Tongue (tissue), 2 donors: ENCODE results near the gene MTMR3. TPM values are rescaled to one million over a fixed set of nuclear protein-coding genes. Genes with fewer than 3 reads are reported as not detected.
"Not testable (repeated sequence)": the region's sequence is repeated elsewhere in the genome, so short reads cannot be mapped to it uniquely, and the experiment has no call there.

Source experiments
- DNase-seq: peaks from one replicate; pipeline ENCODE4 v3.0.0-alpha.2; 2015
- total RNA-seq: library from RNA; depleted of rRNA; stranded (reverse); fragments of >200 nt; gene quantifications from one replicate; pipeline ENCODE4 v1.2.3, GENCODE V29; 2014

MTMR3 gene
- 68.2 TPM for total RNA-seq

DNA sequence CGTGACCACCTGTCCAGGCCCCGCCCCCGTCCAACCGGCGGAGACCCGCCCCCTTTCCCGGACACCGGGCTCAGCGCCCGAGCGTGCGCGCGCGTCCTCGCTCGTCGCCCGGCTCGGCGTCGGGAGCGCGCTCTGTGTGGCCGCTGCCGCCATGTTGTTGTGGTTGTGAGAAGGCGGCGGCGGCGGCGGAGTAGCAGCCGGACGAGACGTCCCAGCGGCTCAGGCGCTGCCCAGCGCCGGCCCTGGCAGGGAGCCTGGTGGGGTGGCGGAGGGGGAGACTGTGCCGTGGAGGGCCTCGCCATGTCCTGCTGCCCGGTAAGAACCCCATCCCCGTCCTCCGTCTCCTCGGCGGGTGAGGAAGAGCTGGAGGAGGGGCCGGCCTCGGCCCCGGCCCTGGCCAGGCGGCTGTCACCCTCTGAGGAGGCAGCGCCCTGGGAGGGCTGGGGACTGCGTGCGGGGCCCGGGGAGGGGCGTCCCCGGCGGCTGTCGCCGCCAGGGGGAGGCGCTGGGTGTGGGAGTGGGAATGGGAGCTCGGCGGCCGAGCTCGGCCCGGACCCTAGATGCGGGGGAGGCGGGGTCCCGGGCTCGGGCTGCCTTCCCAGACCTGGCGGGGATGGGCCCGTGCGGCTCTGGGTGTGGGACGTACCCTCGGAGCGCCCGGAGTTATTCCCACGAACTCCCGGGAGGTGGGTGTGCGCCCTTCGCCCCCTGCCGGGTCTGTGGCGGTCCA is at the start of gene MTMR3:
Gene MTMR3 (plus strand): TSS at position 130 of the 730 bp plus-strand sequence. CDS start 87,886 bp downstream, outside the sequence.
- peak; percentile 96 for DNase-seq

DNA sequence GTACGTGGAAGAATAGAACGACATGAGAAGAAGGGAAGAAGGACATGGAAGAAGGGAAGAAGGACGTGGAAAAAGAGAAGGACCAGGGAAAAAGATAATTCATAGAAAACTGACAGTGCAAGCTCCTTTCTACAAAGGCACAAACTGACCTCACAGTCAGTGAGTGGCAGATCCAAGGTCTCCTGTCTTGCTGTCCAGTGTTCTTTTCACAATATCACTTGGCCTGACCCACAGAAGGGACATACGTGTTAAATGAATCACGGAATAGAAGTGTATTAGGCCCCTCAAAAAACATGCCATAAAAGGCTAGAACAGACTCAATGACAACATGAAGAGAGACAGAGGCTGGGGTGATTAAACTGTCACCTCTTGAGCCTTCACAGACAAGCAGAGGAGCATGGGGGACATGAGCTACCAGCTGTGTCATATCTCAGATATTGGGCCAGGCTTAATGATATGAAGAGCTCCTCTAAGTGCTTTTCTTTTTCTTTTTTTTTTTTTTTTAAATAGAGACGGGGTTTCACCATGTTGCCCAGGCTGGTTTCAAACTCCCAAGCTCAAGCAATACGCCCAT is 49.5 kb upstream of the MTMR3 start:
- no peak for DNase-seq

DNA sequence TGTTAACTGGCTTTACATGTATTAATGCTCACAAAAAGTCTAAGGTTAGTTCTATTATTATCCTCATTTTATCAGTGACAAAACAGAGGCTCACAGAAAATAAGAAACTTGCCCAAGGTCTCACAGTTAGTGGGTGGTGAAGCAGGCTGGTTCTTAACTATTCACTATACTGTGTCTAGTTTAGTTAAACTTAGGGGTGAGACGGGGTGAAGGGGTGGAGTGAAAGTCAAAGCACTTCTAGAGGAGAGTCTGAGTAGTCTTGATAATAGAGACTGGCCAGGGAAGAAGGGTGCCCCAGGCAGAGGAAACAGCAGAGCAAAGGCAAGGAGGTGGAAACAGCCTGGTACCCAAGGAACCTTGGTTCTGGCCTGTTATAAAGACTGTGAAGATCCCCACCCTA is 48.9 kb upstream of the MTMR3 start:
- DNase-seq: no peak

DNA sequence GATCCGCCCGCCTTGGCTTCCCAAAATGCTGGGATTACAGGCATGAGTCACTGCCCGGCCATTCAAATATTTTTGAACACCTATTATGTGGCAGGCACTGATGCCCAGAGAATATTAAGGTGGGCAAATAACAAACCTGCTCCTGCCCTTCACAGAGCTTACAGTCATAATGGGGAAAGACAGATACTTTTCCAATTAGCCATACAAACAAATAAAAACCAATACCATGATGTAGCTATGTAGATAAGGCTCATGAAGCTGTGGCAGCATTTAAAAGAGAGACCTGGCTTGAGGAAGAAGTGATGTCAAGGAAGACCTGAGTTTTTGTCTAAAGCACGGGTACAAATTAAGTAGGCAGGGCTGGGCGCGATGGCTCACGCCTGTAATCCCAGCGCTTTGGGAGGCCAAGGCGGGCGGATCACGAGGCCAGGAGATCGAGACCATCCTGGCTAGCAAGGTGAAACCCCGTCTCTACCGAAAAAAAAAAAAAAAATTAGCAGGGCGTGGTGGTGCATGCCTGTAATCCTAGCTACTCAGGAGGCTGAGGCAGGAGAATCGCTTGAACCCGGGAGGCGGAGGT is 46.1 kb upstream of the MTMR3 start:
- not testable (repeated sequence) for DNase-seq

DNA sequence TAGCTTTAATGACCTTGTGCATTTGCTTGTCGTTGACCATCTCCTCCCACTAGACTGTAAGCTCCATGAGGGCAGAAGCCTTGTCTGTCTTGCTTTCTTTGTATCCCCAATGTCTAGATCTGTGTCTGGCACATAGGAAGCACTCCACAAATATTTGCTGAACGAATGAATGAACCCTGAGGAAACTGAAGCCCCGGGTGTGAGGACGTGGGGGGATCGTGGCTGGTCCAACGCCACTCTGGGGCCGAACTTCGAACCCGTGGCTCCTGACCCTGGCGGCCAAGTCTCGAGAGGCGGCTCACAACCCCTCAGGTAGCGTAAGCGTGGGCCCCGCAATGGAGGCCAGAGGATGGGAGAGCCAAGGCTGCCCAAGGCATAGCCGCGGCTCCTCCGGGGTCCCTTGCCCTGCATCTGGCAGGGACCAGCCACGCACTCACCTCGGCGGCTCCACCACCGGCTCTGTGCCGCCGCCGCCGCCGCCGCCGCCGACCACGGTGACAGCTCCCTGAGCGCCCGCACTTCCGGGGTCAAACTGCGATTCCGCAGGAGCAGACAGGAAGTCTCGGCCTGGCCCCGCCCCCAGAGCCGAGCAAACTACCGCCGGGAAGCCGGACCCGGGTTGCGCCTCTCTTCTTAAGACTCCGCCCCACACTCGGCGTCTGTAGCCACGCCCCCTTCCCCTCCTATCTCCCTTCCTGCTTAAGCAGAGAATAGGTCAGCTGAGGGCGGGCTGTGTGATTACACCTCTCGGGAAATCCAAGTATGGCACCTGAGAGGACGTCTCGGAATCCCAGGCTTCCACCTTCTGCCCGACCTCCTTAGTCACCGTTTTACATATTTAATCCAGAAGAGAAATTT is 45.0 kb upstream of the MTMR3 start, which contains the start of gene ASCC2:
Gene ASCC2 (minus strand): TSS at position 534 of the 858 bp plus-strand sequence. CDS start 5,949 bp downstream, outside the sequence.
- DNase-seq: peak; percentile 99

DNA sequence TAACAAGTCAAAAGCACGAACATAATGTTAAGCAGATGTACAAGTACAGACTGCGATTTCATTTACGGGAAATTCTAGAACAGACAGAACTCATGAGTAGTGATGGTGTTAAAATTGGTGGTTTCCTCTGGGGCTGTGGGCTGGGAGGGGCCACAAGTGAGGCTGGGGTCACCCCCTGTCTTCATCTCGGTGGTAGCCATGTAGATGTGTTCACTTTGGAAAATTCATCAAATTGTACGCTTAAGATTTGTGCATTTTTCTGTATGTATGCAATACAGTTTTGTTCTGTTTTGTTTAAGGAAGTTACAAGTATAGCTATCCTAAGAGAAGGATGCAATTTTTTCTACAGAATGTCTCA is 44.4 kb upstream of the MTMR3 start:
- DNase-seq: no peak

DNA sequence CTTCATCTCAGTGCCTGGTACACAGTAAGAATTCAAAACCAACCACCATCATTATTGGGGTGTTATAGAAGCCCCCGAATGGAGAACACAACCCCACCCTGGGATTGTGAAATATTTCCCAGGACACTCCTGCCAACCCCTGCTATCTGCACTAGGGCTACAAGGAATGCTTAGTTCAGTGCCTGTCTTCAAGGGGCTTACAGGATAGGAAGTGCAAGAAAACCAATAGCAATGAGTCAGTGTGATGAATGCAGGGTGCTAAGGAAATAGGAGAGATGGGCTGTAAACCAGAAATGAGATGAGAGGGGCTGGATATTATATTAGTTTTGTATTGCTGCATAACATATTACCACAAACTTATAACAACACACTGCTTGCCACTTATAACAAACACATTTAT is 43.9 kb upstream of the MTMR3 start:
- no peak for DNase-seq

DNA sequence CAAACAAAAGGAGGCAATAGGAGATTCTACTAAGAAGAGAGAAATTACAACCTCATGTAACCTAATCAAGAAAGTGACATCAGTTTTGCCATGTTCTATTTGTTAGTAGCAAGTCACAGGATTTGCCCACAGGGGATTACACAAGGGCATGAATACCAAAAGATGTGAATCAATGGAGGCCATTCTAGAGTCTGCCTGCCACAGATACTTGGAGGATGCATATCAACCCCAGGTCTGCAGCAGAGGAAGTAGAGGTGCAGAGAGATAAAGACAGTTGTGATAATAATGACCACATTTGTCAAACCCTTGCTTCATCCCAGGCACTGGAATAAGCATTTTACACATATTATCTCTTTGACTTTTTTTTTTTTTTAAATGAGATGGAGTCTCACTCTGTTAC is 42.5 kb upstream of the MTMR3 start:
- no peak for DNase-seq

DNA sequence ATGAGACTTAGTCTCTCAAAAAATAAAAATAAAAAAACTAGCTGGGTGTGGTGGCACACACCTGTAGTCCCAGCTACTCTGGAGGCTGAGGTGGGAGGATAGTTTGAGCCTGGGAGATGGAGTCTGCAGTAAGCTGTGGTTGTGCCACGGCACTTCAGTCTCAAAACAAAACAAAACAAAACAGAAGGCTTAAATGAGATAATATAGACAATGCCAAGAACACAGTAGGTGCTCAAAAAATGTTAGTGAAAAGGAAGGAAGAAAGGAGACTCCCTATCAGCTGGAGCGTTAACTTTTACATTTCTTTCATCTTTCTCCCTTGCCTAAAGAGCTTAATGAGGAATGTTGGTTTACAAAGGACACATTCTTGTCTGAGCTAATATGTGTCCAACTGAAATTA is 40.8 kb upstream of the MTMR3 start:
- no peak for DNase-seq

DNA sequence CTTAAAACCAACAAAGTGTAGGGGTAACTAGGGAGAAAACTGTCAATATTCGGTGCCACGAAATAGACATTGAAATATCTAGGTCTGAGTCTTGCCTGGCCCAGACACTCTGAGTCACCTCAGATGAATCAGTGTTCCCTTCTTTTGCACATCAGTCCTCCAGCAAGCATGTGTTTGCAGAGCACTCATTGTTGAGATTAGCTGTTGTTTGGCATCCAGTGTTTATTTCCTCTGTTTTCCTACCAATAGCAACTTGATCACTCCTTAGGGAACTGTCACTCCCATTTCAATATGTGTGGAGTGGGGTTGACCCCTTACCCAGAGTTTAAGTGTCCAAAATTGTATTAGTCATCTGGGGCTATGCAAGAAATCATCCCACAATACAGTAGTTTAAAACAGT is 40.2 kb upstream of the MTMR3 start:
- no peak for DNase-seq

DNA sequence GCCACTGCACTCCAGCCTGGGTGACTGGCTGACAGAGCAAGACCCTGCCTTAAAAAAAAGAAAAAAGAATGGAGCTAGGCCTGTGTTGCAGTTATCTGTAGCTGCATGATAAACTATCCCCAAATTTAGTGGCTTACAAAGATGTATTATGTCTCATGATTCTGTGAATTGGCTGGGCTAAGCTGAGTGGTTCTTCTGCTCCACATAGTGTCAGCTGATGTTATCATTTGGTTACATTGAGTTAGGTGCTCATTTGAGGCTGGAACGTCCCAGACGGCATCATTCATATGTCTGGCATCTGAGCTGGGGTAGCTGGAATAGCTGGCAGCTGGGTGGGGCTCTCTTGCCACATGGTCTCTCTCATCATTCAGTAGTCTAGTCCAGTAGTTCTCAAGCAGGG is 36.7 kb upstream of the MTMR3 start:
- no peak for DNase-seq

DNA sequence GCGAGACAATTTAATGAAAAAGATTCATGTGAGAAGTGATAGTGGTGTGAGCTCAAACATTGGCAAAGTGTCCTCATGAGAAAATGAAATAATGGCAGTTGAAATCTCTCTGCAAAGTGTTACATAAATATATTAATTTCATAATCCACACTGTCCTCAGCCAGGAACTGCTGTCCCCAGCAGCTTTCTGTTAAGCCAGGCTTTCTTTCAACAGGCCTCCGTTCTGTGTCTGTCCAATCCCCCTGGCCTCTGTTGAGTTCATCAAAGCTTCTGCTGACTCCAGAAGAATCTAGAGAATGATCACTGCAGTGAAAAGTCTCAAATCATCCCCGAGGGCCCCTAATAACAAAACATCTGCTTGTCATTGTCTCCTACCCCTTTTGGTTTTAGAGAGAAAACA is 34.9 kb upstream of the MTMR3 start:
- no peak for DNase-seq

DNA sequence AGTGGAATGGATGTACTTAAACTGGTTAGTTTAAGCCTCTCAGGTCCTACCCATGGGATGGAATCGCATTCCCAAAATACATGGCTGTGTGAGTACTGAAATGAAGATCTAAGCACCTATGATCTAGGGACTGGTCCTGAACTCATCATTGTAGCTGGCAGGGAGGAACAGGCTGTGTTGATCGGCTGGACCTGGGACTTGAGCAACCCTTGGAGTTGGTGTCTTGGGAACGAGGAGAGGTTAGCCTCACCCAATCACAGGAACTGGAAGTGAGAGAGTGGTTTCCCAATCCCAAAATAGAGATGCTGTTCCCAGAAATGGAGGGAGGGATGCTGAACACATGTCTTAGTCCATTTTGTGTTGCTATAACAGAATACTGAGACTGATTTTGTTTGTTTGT is 28.5 kb upstream of the MTMR3 start:
- no peak for DNase-seq

DNA sequence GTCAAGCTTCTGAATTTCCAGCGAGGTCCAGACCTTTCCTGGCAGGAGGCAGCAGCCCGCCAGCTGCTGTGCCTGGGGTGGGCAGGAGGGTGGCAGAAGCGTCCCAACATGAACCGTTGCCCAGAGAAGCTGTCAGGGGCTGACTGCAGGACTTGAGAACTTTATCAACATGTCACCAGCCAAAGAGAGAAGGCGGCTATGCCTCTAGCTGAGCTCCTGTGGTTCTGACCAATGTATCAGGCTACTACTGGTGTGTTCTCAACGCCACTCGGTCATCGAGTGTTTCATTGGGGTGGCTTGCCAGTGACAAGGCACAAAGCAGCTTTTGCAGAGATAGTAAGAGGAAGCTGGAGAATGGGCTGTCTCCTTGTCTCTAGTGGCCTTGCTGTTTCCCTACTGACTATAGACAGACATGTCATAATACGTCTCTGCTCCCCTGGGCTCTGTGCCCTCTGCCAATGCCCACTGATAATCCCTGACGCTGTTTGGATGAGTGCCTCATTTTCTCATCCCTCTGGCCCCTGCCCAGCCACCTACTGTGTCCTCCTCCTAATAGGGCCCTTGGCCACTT is 27.3 kb upstream of the MTMR3 start:
- peak; percentile 18 for DNase-seq

DNA sequence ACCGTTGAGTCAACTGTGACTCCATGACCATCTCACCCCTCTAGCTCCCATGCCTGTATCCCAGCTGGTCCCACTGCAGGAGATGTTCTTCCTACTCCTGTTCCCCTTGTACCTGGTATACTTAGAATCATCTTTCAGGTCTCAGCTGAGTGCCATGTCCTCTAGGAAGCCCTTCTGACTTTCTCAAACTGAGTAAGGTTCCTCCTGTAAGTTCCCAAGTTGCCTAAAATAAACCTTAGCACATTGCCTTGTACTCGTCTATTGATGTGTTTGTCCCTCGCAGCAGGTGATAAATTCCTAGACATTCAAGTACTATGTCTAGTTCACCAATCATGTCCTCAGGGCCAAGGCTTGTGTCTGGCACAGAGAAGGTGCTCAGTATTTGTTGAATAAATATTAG is 26.5 kb upstream of the MTMR3 start:
- DNase-seq: no peak

DNA sequence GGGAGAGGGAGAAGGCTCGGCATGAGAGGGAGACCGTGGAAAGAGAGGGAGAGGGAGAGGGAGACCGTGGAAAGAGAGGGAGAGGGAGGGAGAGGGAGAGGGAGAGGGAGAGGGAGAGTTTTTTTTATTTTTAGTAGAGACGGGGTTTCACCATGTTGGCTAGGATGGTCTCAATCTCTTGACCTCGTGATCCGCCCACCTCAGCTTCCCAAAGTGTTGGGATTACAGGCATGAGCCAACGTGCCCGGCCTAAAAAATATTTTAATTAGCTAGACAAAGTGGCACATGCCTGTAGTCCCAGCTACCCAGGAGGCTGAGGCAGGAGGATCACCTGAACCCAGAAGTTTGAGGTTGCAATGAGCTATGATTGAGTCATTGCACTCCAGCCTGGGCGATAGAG is 23.9 kb upstream of the MTMR3 start:
- not testable (repeated sequence) for DNase-seq

DNA sequence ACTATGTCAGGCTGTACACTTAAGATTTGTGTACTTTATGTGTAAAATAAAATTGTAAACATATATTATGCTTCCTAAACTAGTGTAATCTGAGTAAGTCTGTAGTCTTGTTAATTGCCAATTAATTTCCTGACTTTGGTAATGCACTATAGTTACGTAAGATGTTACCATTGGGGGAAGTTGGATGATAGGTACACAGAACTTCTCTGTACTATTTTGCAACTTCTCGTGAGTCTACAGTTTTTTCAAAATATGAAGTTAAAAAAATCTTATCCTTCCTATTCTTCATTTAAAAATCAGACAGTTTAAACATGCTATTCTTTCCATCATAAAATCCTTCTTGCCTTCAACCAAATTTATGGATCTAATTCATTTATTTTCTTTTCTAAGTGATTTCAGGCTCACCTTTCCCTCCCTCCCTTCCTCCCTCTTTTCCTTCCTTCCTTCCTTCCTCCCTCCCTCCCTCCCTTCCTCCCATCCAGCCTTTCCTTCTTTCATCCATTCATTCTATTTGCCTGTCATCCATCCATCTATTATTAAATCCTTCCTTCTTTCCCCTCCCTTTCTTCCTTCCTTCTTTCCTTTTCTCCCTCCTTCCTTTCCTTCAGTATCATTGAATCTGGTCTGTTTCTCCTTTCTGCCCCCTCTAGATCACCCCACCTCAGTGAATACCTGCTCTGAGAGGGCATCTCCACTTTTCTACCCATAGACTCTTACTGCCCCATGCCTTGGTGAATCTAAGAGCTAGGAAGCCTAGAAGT is 22.8 kb upstream of the MTMR3 start:
- no peak for DNase-seq

DNA sequence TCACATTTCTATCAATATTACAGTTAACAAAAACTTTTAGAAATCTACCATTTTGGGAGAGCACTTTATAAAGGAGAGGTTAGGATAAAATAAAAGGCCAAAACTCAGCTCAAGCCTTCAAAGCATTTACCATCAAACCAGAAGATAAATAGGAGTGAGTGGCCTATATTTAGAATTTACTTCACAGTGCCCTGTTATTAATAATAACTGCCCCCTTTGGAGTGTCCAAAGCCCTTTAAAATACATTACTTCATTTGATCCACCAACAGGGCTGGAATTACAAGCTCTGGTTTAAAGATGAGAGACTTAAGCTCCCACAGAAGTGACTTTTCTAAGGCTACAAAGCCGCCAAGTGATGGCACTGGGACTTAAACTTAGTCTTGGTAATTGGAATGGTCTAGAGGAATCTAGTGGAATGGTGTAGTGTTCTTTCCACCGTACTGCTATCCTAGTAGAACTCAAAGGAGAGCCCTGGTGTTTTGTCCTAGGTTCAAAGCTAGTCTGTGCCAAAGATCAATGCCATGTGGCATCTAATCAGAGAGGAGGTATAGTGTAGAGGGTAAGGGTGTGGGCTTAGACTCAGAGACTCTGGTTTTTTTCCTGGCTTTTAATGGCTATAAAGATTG is 21.2 kb upstream of the MTMR3 start:
- no peak for DNase-seq

DNA sequence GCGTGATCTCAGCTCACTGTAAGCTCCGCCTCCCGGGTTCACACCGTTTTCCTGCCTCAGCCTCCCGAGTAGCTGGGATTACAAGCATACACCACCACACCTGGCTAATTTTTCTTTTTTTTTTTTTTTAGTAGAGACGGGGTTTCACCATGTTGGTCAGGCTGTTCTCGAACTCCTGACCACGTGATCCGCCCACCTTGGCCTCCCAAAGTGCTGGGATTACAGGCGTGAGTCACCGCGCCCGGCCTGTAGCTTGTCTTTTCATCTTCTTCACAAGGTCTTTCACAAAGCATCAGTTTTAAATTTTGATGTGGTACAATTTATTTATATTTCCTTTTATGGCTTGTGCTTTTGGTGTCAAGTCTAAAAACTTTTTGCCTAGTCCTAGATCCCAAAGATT is 17.4 kb upstream of the MTMR3 start:
- not testable (repeated sequence) for DNase-seq

DNA sequence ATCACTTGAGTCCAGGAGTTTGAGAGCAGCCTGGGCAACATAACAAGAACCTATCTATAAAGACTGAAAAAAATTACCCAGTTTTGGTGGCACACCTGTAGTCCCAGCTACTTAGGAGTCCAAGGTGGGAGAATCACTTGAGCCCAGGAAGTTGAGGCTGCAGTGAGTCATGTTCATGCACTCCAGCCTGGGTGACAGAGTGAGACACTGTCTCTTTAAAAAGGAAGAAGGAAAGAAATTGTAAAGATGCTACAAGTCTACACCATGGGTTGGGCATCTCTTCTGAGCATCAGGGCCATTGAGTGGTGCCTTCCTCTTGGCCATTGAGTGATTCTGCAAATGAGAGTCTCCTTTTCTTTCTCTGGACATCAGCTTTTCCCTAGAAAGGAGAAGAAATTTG is 15.7 kb upstream of the MTMR3 start:
- DNase-seq: no peak

DNA sequence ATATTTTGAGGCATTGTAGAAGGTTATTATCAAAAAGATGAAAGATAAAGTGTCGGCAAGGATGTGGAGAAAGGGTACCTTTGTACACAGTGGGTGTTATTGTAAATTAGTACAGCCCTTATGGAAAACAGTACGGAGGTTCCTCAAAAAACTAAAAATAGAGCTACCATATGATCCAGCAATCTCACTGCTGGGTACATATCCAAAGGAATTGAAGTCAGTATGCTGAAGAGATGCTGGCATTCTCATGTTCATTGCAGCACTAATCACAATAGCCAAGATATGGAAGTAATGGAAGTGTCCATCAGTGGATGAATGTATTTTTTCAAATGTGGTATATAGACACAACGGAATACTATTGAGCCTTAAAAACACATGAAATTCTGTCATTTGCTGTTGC is 15.1 kb upstream of the MTMR3 start:
- no peak for DNase-seq
